HCEC 1CT (cell line): ENCODE measurements around the gene C10orf120.

ENCODE experiments used
- DNase-seq: peaks from one replicate; pipeline ENCODE4 v3.0.0-alpha.2; 2017

C10orf120 gene

GRCh38 chr10:122703483-122704448 lies 4.1 kb upstream of the C10orf120 start:
- DNase-seq = peak; percentile 48

- DNase-seq = no peak
These were observed 2.6 kb upstream of the C10orf120 start for GRCh38 chr10:122702275-122702674.

- DNase-seq = no peak
These were observed 2.0 kb upstream of the C10orf120 start for GRCh38 chr10:122701652-122702051.

- no peak for DNase-seq
These were observed 3.0 kb downstream of the C10orf120 start for GRCh38 chr10:122696687-122697086.

- DNase-seq = no peak
These were observed 6.9 kb downstream of the C10orf120 start for GRCh38 chr10:122692744-122693143.

- no peak for DNase-seq
These were observed 10.4 kb downstream of the C10orf120 start for GRCh38 chr10:122689146-122689820.

- peak; percentile 33 for DNase-seq
These were observed 11.2 kb downstream of the C10orf120 start for GRCh38 chr10:122688293-122688989.

GRCh38 chr10:122682522-122682921 lies 17.1 kb downstream of the C10orf120 start:
- DNase-seq = no peak

GRCh38 chr10:122678266-122678665 lies 21.4 kb downstream of the C10orf120 start:
- DNase-seq = no peak

GRCh38 chr10:122675278-122675677 lies 24.4 kb downstream of the C10orf120 start:
- no peak for DNase-seq

- DNase-seq = no peak
These were observed 24.9 kb downstream of the C10orf120 start for GRCh38 chr10:122674781-122675180.

- DNase-seq = no peak
These were observed 25.9 kb downstream of the C10orf120 start for GRCh38 chr10:122673731-122674130.

GRCh38 chr10:122673269-122673668 lies 26.4 kb downstream of the C10orf120 start:
- DNase-seq = no peak

- DNase-seq = no peak
These were observed 27.0 kb downstream of the C10orf120 start for GRCh38 chr10:122672655-122673054.

GRCh38 chr10:122671355-122671754 lies 28.3 kb downstream of the C10orf120 start:
- no peak for DNase-seq

GRCh38 chr10:122669842-122670241 lies 29.8 kb downstream of the C10orf120 start:
- no peak for DNase-seq

- no peak for DNase-seq
These were observed 30.6 kb downstream of the C10orf120 start for GRCh38 chr10:122669045-122669444.

GRCh38 chr10:122665946-122666345 lies 33.7 kb downstream of the C10orf120 start:
- DNase-seq = no peak

- no peak for DNase-seq
These were observed 34.3 kb downstream of the C10orf120 start for GRCh38 chr10:122665329-122665860.

- DNase-seq = no peak
These were observed 35.1 kb downstream of the C10orf120 start for GRCh38 chr10:122664501-122664900.

GRCh38 chr10:122663516-122664130 lies 36.0 kb downstream of the C10orf120 start:
- no peak for DNase-seq

GRCh38 chr10:122662231-122662630 lies 37.4 kb downstream of the C10orf120 start:
- no peak for DNase-seq

GRCh38 chr10:122660696-122661095 lies 39.0 kb downstream of the C10orf120 start:
- DNase-seq = no peak
